Skeletal muscle cell (primary cell): ENCODE data around the gene FUS.

Experiments
- DNase-seq: peaks from one replicate; pipeline ENCODE4 v3.0.0-alpha.2; 2010; ENCODE audit warnings: low read depth
- H3K4me3 ChIP-seq: 2 replicates; pipeline ENCODE4 v1.5.1; 2011; ENCODE audit warnings: low read depth, mild to moderate bottlenecking, control low read depth, low read length, moderate library complexity

The FUS gene

DNA sequence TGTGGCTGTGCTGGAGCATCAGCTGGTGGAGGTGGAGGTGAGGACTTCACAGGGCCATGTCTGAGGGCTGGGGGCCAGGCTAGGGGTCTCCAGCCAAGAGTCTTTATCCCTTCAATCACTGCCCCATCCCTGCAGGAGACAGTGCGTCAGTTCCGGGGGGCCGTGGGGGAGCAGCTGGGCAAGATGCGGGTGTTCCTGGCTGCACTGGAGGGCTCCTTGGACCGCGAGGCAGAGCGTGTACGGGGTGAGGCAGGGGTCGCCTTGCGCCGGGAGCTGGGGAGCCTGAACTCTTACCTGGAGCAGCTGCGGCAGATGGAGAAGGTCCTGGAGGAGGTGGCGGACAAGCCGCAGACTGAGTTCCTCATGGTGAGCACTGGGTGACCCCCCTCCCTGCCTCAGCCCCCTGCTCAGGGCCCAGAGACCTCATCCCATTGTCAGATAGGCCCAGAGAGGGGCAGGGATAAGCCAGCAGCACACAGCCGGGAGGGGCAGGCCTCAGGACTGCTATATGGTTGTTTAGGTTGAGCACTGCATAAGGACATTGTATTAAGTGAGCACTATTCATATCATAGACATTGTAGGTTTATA, 39.3 kb downstream of the FUS start:
- H3K4me3 ChIP-seq = no peak overlapping the region

DNA sequence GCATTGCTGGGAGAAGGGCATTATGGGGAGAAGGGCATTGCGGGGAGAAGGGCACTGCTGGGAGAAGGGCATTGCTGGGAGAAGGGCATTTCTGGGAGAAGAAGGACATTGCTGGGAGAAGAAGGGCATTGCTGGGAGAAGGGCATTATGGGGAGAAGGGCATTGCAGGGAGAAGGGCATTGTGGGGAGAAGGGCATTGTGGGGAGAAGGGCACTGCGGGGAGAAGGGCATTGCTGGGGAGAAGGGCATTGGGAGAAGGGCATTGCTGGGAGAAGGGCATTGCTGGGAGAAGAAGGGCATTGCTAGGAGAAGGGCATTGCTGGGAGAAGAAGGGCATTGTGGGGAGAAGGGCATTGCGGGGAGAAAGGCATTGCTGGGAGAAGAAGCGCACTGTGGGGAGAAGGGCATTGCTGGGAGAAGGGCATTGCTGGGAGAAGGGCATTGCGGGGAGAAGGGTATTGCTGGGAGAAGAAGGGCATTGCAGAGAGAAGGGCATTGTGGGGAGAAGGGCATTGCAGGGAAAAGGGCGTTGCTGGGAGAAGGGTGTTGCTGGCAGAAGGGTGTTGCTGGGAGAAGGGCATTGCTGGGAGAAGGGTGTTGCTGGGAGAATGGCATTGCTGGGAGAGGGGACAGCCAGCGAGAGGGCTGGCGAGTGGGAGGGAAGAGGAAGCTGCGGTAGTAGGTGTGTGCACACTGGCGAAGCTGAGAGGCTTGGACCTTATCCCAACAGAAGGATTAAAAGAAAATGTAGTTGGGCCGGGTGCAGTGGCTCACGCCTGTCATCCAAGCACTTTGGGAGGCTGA, 41.6 kb downstream of the FUS start:
- H3K4me3 ChIP-seq = no peak overlapping the region
- DNase-seq = no peak

More for the DNA sequence above, 39.3 kb downstream of the FUS start:
- DNase-seq = no peak

DNA sequence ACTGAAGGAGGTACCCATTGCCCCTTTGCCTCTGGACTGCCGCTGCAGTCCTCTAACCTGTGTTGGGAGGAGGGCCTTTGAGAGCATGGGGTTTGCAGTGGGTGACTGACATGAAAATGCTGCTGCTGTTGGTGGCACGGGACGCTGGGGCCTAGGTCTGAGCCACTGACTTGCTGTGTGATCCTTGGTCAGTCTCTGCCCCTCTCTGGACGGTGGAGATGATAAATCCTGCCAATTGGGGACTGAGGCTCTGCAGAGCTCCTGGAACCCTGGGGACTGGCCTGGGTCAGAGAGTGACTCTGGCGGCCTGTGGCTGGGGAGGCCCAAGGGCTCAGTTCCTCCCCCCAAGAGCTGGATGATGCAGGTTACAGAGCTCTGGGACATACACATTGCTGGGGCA, 43.1 kb downstream of the FUS start:
- H3K4me3 ChIP-seq = no peak overlapping the region
- no peak for DNase-seq

DNA sequence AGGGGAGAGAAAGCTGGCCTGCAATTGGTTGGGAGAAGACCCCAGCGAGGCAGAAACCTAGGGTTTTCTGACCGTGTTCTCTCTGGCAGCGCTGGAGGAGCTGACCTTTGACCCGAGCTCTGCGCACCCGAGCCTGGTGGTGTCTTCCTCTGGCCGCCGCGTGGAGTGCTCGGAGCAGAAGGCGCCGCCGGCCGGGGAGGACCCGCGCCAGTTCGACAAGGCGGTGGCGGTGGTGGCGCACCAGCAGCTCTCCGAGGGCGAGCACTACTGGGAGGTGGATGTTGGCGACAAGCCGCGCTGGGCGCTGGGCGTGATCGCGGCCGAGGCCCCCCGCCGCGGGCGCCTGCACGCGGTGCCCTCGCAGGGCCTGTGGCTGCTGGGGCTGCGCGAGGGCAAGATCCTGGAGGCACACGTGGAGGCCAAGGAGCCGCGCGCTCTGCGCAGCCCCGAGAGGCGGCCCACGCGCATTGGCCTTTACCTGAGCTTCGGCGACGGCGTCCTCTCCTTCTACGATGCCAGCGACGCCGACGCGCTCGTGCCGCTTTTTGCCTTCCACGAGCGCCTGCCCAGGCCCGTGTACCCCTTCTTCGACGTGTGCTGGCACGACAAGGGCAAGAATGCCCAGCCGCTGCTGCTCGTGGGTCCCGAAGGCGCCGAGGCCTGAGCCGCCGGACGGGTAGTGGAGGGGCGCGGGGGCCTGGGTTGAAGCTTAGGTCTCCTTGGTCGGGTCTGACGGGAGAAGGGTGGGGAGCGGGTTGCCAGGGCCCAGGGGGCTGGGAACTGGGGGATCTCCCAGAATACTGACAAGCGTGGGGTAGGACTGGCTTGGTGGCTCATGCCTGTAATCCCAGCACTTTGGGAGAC, 44.4 kb downstream of the FUS start:
- H3K4me3 ChIP-seq = no peak overlapping the region
- no peak for DNase-seq

DNA sequence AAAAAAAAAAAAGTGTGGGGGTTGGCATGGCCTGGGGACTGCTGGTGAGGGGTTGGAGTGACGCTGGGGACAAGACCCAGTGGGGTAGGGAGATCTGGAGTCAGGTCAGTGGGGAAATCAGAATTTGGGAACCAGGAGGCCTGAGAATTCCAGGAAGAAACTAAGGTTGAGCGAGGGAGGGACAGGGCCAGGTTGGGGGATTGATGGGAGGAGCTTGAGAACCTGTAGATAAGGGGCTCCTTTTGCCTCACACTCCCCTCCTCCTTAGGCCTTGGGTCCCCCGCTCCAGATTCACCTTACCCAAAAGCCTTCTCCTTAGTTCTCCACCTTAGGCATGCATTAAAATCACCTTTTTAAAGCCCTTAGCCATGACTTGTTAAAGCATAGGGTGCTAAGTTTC, 45.3 kb downstream of the FUS start:
- DNase-seq = no peak
- no peak overlapping the region for H3K4me3 ChIP-seq

DNA sequence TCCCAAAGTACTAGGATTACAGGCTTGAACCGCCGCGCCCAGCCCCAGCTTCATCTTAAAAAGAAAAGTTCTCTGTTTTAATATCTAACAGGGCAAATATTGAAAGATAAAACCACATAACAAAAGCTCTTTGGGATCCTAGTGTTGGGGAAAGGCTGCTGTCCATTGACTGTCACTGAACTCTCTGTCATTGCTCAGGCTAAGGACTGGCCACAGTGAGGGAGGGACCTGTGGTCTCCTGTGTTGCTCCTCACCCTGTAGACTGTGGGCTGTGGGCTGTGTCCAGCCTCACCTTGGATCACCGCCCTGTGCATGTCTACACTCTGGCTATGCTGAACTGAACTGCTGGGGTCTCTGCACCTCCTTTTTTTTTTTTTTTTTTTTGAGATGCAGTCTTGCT, 48.3 kb downstream of the FUS start:
- no peak overlapping the region for H3K4me3 ChIP-seq
- no peak for DNase-seq

DNA sequence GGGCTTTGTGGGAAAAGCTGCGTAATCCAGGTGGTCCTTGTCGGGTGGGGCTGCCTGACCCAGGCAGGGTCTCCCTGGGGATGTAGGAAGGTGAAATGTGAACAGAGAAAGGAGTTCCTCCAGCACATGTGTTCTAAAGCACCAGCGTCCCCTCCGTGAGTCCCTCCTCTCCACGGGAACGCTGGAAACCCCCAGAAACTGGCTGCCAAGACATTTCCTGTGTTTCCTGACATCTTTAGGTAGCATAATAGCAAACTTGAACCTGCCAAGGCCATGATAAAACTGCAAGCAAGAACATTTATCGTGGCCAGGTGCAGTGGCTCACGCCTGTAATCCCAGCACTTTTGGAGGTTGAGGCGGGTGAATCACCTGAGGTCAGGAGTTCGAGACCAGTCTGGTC, 49.6 kb downstream of the FUS start:
- H3K4me3 ChIP-seq = no peak overlapping the region
- DNase-seq = no peak

DNA sequence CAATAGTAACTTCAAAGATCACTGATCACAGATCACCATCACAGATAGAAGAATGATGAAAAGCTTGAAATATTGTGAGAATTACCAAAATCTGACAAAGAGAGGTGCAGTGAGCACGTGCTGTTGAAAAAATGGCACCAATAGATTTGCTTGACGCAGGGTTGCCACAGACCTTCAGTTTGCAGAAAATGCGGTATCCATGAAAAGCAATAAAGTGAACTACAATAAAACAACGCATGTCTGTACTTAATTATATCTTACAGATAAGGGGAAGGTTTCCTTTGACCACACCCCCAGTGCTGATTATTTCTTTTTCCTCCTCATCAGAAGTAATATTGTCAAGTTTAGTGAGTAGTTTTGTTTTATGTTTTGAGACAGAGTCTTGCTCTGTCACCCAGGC, 58.1 kb downstream of the FUS start:
- DNase-seq = no peak
- H3K4me3 ChIP-seq = no peak overlapping the region
